GM23338 (cell line): Measurements from ENCODE around the gene HTRA1. TPM values are rescaled to one million over a fixed set of nuclear protein-coding genes. Genes with fewer than 3 reads are reported as not detected.

Experiments used
- ATAC-seq: fragments of 200-7000 bp; cut with Tn5 transposase; 3 replicates; pipeline ENCODE4 v1.9.1; 2020
- DNase-seq: peaks from one replicate; pipeline ENCODE4 v3.0.0-alpha.2; 2015; ENCODE audit warnings: low spot score
- H2AFZ ChIP-seq: fragments of 200-600 bp; sonication (generic); 2 replicates; pipeline ENCODE4 v1.8.0; 2016; ENCODE audit warnings: antibody characterized with exemption, mild to moderate bottlenecking, moderate library complexity
- H3F3A ChIP-seq: fragments of 200-600 bp; sonication (generic); replicated peaks from 2 replicates; pipeline ENCODE4 v1.8.0; 2017; ENCODE audit warnings: antibody characterized with exemption, mixed run types, low read depth
- H3K27ac ChIP-seq: fragments of 200-600 bp; sonication (generic); 2 replicates; pipeline ENCODE4 v1.6.1; 2016; ENCODE audit warnings: low read depth
- H3K27me3 ChIP-seq: fragments of 200-600 bp; sonication (generic); 2 replicates; pipeline ENCODE4 v1.8.0; 2016; ENCODE audit warnings: mild to moderate bottlenecking, mixed run types, moderate library complexity; ENCODE audit not compliant: insufficient read depth
- H3K36me3 ChIP-seq: fragments of 200-600 bp; sonication (generic); 2 replicates; pipeline ENCODE4 v1.8.0; 2016; ENCODE audit warnings: mild to moderate bottlenecking; ENCODE audit not compliant: insufficient read depth
- H3K4me1 ChIP-seq: fragments of 200-600 bp; sonication (generic); 2 replicates; pipeline ENCODE4 v1.8.0; 2016; ENCODE audit warnings: mild to moderate bottlenecking, moderate library complexity; ENCODE audit not compliant: insufficient read depth
- H3K4me2 ChIP-seq: fragments of 200-600 bp; sonication (generic); 2 replicates; pipeline ENCODE4 v1.7.1; 2017; ENCODE audit warnings: mixed run types
- H3K4me3 ChIP-seq: fragments of 200-600 bp; sonication (generic); 2 replicates; pipeline ENCODE4 v1.6.1; 2016; ENCODE audit warnings: mixed run types
- H3K79me2 ChIP-seq: fragments of 200-600 bp; sonication (generic); replicated peaks from 2 replicates; pipeline ENCODE4 v1.8.0; 2017; ENCODE audit warnings: mild to moderate bottlenecking; ENCODE audit not compliant: insufficient read depth
- H3K9me2 ChIP-seq: fragments of 200-600 bp; sonication (generic); 2 replicates; pipeline ENCODE4 v1.8.0; 2017; ENCODE audit not compliant: insufficient read depth
- H4K20me1 ChIP-seq: fragments of 200-600 bp; sonication (generic); replicated peaks from 2 replicates; pipeline ENCODE4 v1.8.0; 2017; ENCODE audit warnings: mild to moderate bottlenecking; ENCODE audit not compliant: insufficient read depth
- H3K27ac Mint-ChIP-seq: 2 replicates; pipeline ENCODE4 v1.8.0; 2020; ENCODE audit warnings: inconsistent platforms, mild to moderate bottlenecking, moderate library complexity, mixed read lengths
- H3K27me3 Mint-ChIP-seq: 3 replicates; pipeline ENCODE4 v1.8.0; 2022; ENCODE audit warnings: low read depth, mild to moderate bottlenecking, moderate library complexity, mixed read lengths, inconsistent platforms; ENCODE audit not compliant: insufficient read depth, poor library complexity
- H3K36me3 Mint-ChIP-seq: 3 replicates; pipeline ENCODE4 v1.8.0; 2021; ENCODE audit warnings: low read depth, mild to moderate bottlenecking, inconsistent platforms, moderate library complexity, mixed read lengths
- H3K4me1 Mint-ChIP-seq: 3 replicates; pipeline ENCODE4 v1.8.0; 2020; ENCODE audit warnings: mild to moderate bottlenecking, inconsistent platforms, mixed read lengths
- H3K4me3 Mint-ChIP-seq: 3 replicates; pipeline ENCODE4 v1.8.0; 2021; ENCODE audit warnings: moderate library complexity, mild to moderate bottlenecking, inconsistent platforms, mixed read lengths
- H3K9me3 Mint-ChIP-seq: 3 replicates; pipeline ENCODE4 v1.8.0; 2020; ENCODE audit warnings: moderate library complexity, mild to moderate bottlenecking, inconsistent platforms, mixed read lengths
- CREB1 ChIP-seq: fragments of 250-450 bp; sonication (Bioruptor Pico); IDR thresholded peaks from 2 replicates; pipeline ENCODE4 v1.5.0; 2020; ENCODE audit warnings: low read depth, mild to moderate bottlenecking, moderate library complexity
- EZH2 ChIP-seq: fragments of 200-600 bp; sonication (generic); IDR thresholded peaks from one replicate; pipeline ENCODE4 v1.8.0; 2017; ENCODE audit warnings: antibody characterized with exemption, mild to moderate bottlenecking, low read depth; ENCODE audit not compliant: unreplicated experiment
- EZH2phosphoT487 ChIP-seq: fragments of 200-600 bp; sonication (generic); IDR thresholded peaks from one replicate; pipeline ENCODE4 v1.8.1; 2018; ENCODE audit warnings: antibody characterized with exemption; ENCODE audit not compliant: unreplicated experiment
- NANOG ChIP-seq: IDR thresholded peaks from 2 replicates; pipeline ENCODE4 v1.6.1; 2016; ENCODE audit warnings: antibody characterized with exemption, borderline replicate concordance
- POLR2AphosphoS5 ChIP-seq: IDR thresholded peaks from 2 replicates; pipeline ENCODE4 v1.6.1; 2016; ENCODE audit warnings: antibody characterized with exemption, low read depth
- STAT1 ChIP-seq: IDR thresholded peaks from one replicate; pipeline ENCODE4 v1.6.1; 2016; ENCODE audit warnings: antibody characterized with exemption; ENCODE audit not compliant: unreplicated experiment
- ZNF114 ChIP-seq: fragments of 250-450 bp; sonication (Bioruptor Pico); IDR thresholded peaks from 2 replicates; pipeline ENCODE4 v1.5.0; 2020; ENCODE audit warnings: mild to moderate bottlenecking, moderate library complexity
- ZNF331 ChIP-seq: fragments of 250-450 bp; sonication (Bioruptor Pico); IDR thresholded peaks from 2 replicates; pipeline ENCODE4 v1.5.0; 2020; ENCODE audit warnings: low read depth, mild to moderate bottlenecking, moderate library complexity
- ZNF462 ChIP-seq: fragments of 250-450 bp; sonication (Bioruptor Pico); IDR thresholded peaks from 2 replicates; pipeline ENCODE4 v1.5.0; 2020; ENCODE audit warnings: mild to moderate bottlenecking, moderate library complexity
- polyA plus RNA-seq: library from polyadenylated mRNA; unstranded; fragments of >200 nt; fragmentation: Nextera tagmentation; extraction: Ambion mirVana; gene quantifications from 2 replicates; pipeline ENCODE4 v1.2.1, GENCODE V29; 2016
- total RNA-seq: library from RNA; depleted of rRNA; stranded (reverse); fragments of >200 nt; shearing (Covaris generic); gene quantifications from 2 replicates; pipeline ENCODE4 v1.2.3, GENCODE V29; 2014
- TF ChIP-seq, protein P1 (sequence below): IDR thresholded peaks from one replicate; pipeline ENCODE4 v1.6.1; 2018; ENCODE audit warnings: antibody characterized with exemption; ENCODE audit not compliant: unreplicated experiment
- TF ChIP-seq, protein P2 (sequence below): IDR thresholded peaks from 2 replicates; pipeline ENCODE4 v1.6.1; 2016; ENCODE audit warnings: antibody characterized with exemption
- TF ChIP-seq, protein P3 (sequence below), 2 experiments: fragments of 200-600 bp in 1 of 2; sonication (generic) in 1 of 2; conservative IDR thresholded peaks; 2 replicates each; pipeline versions ENCODE4 v1.5.1 to v1.6.1; 2016 to 2017; ENCODE audit warnings: antibody characterized with exemption in 2 of 2, low read depth in 2 of 2, mild to moderate bottlenecking in 2 of 2, moderate library complexity in 1 of 2

The HTRA1 gene
- total and polyA plus RNA-seq, 2 experiments from 2014 or later: 8.1 to 16.1 TPM

DNA sequence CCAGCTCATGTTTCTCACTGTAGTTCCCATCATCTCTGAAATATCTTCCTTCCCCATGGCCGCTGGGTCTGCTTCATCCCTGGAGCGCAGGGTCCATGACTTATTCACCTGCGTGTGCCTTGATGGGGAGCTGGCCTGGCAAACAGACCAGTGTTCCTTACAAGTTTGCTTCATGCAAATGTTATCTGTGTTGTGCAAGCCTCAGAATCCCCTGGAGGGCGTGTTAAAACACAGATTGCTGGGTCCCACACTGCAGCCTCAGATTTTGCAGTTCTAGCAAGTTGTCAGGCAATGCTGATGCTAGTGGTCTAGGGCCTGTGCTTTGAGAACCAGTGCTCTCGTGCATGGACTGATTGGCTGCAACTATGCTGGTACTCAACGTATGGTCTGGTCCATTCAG is 92.0 kb downstream of the HTRA1 start (continued):
- no peak for TF ChIP-seq ZNF462 (CRISPR knock-in tag)
- TF ChIP-seq ZNF114 (CRISPR knock-in tag): no peak
- no peak for TF ChIP-seq EZH2

- DNase-seq: no peak
- TF ChIP-seq, protein P1, sequence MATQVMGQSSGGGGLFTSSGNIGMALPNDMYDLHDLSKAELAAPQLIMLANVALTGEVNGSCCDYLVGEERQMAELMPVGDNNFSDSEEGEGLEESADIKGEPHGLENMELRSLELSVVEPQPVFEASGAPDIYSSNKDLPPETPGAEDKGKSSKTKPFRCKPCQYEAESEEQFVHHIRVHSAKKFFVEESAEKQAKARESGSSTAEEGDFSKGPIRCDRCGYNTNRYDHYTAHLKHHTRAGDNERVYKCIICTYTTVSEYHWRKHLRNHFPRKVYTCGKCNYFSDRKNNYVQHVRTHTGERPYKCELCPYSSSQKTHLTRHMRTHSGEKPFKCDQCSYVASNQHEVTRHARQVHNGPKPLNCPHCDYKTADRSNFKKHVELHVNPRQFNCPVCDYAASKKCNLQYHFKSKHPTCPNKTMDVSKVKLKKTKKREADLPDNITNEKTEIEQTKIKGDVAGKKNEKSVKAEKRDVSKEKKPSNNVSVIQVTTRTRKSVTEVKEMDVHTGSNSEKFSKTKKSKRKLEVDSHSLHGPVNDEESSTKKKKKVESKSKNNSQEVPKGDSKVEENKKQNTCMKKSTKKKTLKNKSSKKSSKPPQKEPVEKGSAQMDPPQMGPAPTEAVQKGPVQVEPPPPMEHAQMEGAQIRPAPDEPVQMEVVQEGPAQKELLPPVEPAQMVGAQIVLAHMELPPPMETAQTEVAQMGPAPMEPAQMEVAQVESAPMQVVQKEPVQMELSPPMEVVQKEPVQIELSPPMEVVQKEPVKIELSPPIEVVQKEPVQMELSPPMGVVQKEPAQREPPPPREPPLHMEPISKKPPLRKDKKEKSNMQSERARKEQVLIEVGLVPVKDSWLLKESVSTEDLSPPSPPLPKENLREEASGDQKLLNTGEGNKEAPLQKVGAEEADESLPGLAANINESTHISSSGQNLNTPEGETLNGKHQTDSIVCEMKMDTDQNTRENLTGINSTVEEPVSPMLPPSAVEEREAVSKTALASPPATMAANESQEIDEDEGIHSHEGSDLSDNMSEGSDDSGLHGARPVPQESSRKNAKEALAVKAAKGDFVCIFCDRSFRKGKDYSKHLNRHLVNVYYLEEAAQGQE: no peak
- no peak for TF ChIP-seq STAT1
- no peak for TF ChIP-seq ZNF331
- TF ChIP-seq ZNF114 (CRISPR knock-in tag): no peak
- TF ChIP-seq NANOG: no peak
- TF ChIP-seq, protein P2, sequence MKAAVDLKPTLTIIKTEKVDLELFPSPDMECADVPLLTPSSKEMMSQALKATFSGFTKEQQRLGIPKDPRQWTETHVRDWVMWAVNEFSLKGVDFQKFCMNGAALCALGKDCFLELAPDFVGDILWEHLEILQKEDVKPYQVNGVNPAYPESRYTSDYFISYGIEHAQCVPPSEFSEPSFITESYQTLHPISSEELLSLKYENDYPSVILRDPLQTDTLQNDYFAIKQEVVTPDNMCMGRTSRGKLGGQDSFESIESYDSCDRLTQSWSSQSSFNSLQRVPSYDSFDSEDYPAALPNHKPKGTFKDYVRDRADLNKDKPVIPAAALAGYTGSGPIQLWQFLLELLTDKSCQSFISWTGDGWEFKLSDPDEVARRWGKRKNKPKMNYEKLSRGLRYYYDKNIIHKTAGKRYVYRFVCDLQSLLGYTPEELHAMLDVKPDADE: no peak
- TF ChIP-seq EZH2phosphoT487: no peak
- TF ChIP-seq, protein P3, sequence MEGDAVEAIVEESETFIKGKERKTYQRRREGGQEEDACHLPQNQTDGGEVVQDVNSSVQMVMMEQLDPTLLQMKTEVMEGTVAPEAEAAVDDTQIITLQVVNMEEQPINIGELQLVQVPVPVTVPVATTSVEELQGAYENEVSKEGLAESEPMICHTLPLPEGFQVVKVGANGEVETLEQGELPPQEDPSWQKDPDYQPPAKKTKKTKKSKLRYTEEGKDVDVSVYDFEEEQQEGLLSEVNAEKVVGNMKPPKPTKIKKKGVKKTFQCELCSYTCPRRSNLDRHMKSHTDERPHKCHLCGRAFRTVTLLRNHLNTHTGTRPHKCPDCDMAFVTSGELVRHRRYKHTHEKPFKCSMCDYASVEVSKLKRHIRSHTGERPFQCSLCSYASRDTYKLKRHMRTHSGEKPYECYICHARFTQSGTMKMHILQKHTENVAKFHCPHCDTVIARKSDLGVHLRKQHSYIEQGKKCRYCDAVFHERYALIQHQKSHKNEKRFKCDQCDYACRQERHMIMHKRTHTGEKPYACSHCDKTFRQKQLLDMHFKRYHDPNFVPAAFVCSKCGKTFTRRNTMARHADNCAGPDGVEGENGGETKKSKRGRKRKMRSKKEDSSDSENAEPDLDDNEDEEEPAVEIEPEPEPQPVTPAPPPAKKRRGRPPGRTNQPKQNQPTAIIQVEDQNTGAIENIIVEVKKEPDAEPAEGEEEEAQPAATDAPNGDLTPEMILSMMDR (conservative IDR thresholded peaks at IDR 0.05; ENCODE audit: low read depth in 2 of 2): no peak
- TF ChIP-seq CREB1: no peak
- no peak for TF ChIP-seq POLR2AphosphoS5
Observed at GRCh38 chr10:122554131-122555036, 93.0 kb downstream of the HTRA1 start.

More at GRCh38 chr10:122554131-122555036, 93.0 kb downstream of the HTRA1 start:
- H3K4me3 Mint-ChIP-seq: no peak overlapping the region
- ATAC-seq: no peak
- no peaks in the 10 kb centered on the region for H3F3A ChIP-seq
- H3K36me3 ChIP-seq: no peaks in the 10 kb centered on the region
- no peak overlapping the region for H3K27ac Mint-ChIP-seq
- no peaks in the 10 kb centered on the region for H3K4me1 ChIP-seq
- peaks cover 10% of the 10 kb centered on the region for H3K4me1 Mint-ChIP-seq
- no peak overlapping the region for H3K27ac ChIP-seq
- H3K36me3 Mint-ChIP-seq: no peaks in the 10 kb centered on the region
- H3K4me2 ChIP-seq: no peak overlapping the region
- no peaks in the 10 kb centered on the region for H3K27me3 ChIP-seq
- H3K27me3 Mint-ChIP-seq: peaks cover 3% of the 10 kb centered on the region
- no peaks in the 10 kb centered on the region for H3K79me2 ChIP-seq
- 0 out of 2 replicates have a peak, but pooled peaks cover 2% of the 10 kb centered on the region for H3K9me2 ChIP-seq
- no peak overlapping the region for H2AFZ ChIP-seq
- no peaks in the 10 kb centered on the region for H3K9me3 Mint-ChIP-seq
- H3K4me3 ChIP-seq: no peak overlapping the region
- H4K20me1 ChIP-seq: no peaks in the 10 kb centered on the region
